ENCODE results near the gene PZP. TPM values are rescaled to one million over a fixed set of nuclear protein-coding genes. Genes with fewer than 3 reads are reported as not detected.

Gene PZP
- total RNA-seq, 1 experiment from 2014 or later = not detected

GRCh38 chr12:9127484-9127883 lies 80.7 kb downstream of the PZP start:
- DNase-seq (ENCODE audit: low spot score) = no peak

DNA sequence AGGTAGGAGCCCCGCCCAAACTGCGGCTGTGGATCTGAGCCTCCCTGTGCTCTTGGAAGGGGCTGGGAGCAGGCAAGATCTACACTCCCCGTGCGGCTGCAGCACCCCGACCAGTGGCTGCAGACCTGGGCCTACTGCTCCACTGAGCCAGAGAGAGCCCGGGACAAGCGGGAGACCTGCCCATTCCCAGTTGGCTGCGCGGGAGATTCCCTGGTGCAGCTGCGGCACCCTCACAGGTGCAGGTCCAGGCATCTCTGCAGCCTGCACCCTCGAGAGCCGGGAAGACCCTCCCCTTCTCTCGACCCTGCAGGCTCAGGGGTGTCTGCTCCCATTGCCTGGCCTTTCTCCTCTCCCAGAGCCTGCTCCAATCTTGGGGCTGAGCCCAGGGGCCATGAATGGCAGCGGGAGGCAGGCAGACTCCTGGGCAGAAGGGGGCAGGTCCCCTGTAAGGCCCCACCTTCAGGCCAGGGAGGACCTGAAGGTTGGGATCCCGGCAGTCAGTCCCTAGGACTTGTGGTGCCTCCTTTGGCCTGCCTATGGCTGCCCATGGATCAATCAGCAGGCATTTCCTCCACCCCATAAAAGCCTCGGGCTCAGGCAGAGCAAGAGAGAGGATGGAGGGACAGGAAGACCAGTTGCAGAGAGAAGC lies 83.7 kb downstream of the PZP start:
- DNase-seq (ENCODE audit: low spot score) = no peak

DNA sequence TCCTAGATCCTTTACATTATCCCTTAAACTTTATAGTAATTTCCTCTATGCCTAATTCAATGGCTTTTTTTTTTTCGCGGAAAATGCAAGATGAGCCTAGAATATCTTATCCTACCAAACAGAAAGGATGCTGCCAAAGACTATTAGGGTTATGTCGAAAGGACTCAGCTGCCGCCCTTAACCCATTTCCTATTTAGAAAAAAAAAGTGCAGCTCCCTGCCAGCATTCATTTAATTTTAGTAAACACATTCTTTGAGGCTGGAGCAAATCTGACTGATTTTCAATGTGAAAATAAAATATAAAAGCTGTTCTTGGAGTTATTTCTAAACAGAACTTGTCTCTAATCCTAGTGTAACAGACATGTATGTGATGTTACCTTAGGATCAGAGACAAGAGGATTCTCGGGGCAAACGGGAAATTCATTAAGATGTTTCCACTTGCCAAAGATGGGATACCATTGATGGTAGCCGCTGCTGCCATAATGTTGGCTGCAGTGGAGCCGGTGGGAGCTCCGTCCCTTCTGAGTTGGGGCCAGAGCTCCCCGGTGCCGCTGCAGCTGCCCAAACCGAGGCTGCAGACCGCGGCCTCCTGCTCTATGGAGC lies 84.3 kb downstream of the PZP start:
- no peak for DNase-seq (ENCODE audit: low spot score)

DNA sequence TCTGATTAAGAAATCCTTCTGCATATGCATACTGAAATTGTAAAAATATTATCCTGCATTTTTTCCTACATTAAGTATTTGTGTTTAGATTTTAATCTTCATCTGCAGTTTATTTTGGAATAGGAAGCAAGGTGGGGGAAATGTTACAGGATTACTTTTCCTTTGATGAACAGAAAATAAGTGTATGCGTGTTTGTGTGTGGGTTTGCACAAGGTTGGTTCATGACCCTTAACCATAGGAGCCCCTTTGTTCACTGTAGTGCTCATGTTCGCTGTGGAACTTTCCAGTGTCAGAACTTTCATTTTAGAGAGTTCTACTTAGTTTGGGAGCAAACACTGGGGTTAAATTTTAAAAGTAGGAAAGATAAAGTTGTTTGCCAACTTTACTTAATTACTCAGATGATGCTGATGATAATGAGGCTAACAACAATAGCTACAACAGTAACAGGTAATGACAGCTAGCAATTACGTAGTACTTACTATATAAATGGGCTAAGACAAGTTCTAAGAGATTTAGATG lies 86.0 kb downstream of the PZP start:
- DNase-seq (ENCODE audit: low spot score) = no peak

GRCh38 chr12:9120487-9121184 lies 87.6 kb downstream of the PZP start:
- no peak for DNase-seq (ENCODE audit: low spot score)

GRCh38 chr12:9118158-9118557 lies 90.0 kb downstream of the PZP start:
- no peak for DNase-seq (ENCODE audit: low spot score)

DNA sequence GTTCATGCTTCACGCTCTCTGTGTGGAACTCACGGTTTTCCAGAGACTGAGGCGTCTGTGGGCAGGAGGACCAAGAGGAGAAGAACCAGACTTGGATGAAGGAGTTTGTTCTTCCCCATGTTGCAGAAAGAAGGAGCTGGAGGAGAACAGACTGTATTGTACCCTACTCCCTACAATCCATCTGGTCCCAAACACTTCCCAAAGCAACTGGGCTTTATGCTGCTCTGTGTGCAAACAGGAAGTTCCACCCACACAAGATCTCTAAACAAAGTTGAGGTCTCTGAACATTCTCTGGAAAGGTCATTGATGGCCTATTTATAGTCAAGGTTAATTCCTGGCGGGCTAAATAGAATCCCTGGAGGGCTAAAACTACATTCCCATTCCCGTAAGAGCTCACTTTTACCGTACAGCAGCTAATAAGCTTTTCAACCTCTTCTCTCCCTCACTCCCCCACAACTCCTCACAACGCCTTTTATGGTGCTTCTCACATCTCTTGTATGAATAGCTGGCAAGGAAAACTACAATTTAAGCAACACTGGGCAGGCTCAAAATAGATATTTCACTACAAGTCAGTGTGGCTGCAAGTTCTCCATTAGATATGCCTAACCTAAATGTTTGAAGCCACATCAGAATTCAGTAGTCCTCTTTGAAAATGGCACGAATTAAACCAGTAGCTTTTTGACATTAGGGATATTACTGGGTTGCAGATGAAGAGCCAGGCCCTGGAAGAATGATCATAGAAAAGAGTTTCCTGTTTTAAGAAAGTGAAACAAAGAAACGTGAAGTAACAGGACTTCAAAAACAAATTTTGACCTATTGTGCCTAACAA lies 92.2 kb downstream of the PZP start, which contains the start of gene A2M:
Gene A2M, minus strand, starts transcription at position 189 of the 829 bp plus-strand sequence. Its CDS starts 70 bp downstream, at position 119.
- DNase-seq (ENCODE audit: low spot score) = no peak

DNA sequence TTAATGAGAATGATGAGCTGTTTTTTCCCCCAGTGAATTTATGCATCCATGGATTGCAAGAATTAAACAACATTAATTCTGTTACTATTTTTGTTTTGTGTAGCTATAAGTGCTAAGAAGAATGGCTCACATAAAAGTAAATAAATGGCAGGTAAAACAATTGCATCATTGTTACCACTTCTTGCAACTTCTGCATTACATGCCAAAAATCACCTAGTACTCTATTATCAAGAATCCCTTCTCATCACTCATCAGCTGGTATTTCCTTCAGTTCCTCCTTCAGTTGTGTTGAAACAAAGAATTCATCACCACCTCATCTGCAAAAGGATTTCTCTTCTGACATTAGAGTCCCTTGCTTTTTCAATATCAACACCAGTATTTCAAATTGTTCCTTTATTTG lies 93.2 kb downstream of the PZP start:
- DNase-seq (ENCODE audit: low spot score) = no peak

DNA sequence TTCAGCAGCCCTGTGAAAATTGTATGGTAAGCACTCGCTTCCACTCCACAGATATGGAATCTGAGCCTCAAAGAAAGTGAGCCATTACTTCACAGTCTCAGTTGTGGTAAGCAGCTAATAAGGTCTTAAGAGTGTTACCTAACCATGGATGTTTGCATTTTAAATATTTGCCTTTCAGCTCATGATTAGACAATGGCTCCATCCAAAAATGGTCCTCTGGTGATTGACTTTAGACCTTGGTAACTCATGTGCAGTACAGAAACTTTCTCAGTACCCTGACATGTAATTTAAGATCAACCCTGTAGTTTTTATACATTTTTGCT lies 94.2 kb downstream of the PZP start:
- no peak for DNase-seq (ENCODE audit: low spot score)

DNA sequence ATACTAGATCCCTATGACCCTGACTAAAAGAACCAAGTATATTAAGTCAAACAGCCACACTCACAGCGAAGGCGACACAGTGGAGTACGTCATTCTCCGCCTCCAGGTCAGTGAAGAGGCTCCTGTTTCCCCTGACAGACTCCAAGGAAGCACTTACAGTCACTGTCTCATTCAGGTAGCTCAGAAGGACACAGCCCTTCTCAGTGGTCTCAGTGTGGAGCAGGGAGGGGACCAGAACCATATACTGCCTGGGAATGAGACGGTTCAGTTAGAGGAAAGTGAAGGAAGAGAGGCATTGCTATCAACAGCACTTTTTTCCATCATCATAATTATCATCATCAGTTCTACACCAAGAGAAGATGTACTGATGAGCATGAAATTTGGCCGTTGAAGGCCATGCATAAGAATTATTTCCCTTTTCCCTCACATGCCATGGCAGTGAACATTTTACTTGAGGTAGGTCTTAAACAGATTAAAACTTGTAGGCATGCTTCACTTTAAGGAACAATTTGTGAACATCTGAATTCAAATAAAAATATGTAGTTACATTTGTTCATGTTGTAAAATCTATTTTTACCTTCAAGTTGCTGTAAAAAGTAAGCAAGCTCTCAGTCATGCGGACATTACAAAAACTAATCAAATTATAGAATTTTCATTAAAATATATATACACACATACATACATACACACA lies 94.8 kb downstream of the PZP start:
- no peak for DNase-seq (ENCODE audit: low spot score)

GRCh38 chr12:9112076-9112853 lies 95.9 kb downstream of the PZP start:
- DNase-seq (ENCODE audit: low spot score) = no peak

- no peak for DNase-seq (ENCODE audit: low spot score)
Measured at GRCh38 chr12:9111525-9111924, 96.7 kb downstream of the PZP start.

DNA sequence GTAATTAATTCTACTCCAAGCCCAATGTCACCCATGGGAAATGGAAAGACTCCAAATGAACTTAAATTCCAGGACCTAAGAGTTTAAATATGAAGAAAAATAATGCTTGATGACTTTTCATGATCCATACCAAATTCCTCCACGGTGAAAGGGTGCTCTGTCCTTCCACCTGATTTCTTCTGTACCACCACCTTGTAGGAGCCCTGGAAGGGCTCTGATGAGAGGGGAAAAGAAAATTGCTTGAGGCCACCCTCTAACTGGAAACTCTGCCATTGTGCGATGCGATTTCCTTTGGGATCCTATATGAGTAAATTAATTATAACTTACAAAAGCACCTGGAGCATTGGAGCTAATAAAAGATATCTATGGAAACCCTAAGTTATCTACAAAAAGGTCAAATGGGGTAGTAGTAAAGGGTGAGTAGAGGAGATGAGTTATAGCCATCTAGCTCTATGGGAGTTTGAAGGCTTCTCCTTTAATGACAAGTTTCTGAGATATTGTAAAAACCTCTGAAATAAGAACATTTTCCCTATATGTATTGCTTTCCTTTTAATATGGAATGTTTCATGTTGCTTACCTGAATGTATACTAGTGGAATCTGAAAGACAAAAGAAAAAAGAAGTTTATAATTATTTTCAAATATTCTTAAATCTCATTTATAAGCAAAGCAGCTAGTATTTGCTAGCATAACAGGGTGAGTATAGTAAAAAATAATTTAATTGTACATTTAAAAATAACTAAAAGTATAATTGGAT lies 98.3 kb downstream of the PZP start:
- DNase-seq (ENCODE audit: low spot score) = no peak

DNA sequence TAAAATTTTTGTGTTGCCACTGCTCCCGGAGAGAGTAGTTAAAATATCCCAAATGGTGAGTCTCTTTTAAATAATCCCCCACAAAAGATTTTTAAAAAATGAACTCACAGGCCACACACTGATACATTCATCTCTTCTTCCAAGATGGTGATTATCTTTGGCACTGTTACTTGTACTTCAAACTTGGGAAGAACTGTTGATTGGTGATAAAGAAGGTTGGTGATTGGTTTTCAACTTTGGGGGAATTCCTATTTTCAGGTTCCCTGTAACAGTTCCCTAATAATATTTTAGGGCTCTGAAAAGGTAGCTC lies 99.0 kb downstream of the PZP start:
- DNase-seq (ENCODE audit: low spot score) = no peak

GRCh38 chr12:9108504-9109212 lies 99.5 kb downstream of the PZP start:
- DNase-seq (ENCODE audit: low spot score) = no peak

GRCh38 chr12:9107542-9107873 lies 100.7 kb downstream of the PZP start:
- no peak for DNase-seq (ENCODE audit: low spot score)

- no peak for DNase-seq (ENCODE audit: low spot score)
Measured at GRCh38 chr12:9106610-9107541, 101.3 kb downstream of the PZP start.

- no peak for DNase-seq (ENCODE audit: low spot score)
Measured at GRCh38 chr12:9106067-9106466, 102.1 kb downstream of the PZP start.

Measured in HT-29 (cell line).